SKM-1 (cell line): ENCODE results near the gene NRP2.

ENCODE experiments used
- DNase-seq: peaks from one replicate; lab custom pipeline; 2025; ENCODE audit not compliant: unreplicated experiment; lab: John Stamatoyannopoulos, UW

NRP2 gene

GRCh38 chr2:205730701-205731582 is 48.6 kb downstream of the NRP2 start:
- DNase-seq, result no peak

- DNase-seq, result no peak
Measured at GRCh38 chr2:205731583-205731981, 49.3 kb downstream of the NRP2 start.

- no peak for DNase-seq
Measured at GRCh38 chr2:205732314-205732713, 50.0 kb downstream of the NRP2 start.

GRCh38 chr2:205733082-205733481 is 50.8 kb downstream of the NRP2 start:
- DNase-seq, result no peak

GRCh38 chr2:205733648-205734047 is 51.3 kb downstream of the NRP2 start:
- no peak for DNase-seq

GRCh38 chr2:205734436-205735037 is 52.2 kb downstream of the NRP2 start:
- DNase-seq, result no peak

GRCh38 chr2:205738117-205738968 is 56.0 kb downstream of the NRP2 start:
- DNase-seq, result no peak

- DNase-seq, result no peak
Measured at GRCh38 chr2:205739620-205740019, 57.3 kb downstream of the NRP2 start.

- DNase-seq, result no peak
Measured at GRCh38 chr2:205740381-205740780, 58.1 kb downstream of the NRP2 start.

GRCh38 chr2:205741256-205741978 is 59.1 kb downstream of the NRP2 start:
- DNase-seq, result no peak

- DNase-seq, result no peak
Measured at GRCh38 chr2:205743137-205743536, 60.8 kb downstream of the NRP2 start.

GRCh38 chr2:205744074-205744591 is 61.8 kb downstream of the NRP2 start:
- no peak for DNase-seq

- DNase-seq, result no peak
Measured at GRCh38 chr2:205745661-205746419, 63.5 kb downstream of the NRP2 start.

GRCh38 chr2:205746420-205746785 is 64.1 kb downstream of the NRP2 start:
- DNase-seq, result no peak

GRCh38 chr2:205747829-205748386 is 65.6 kb downstream of the NRP2 start:
- DNase-seq, result no peak

GRCh38 chr2:205748639-205749038 is 66.3 kb downstream of the NRP2 start:
- no peak for DNase-seq

- DNase-seq, result no peak
Measured at GRCh38 chr2:205749078-205749477, 66.8 kb downstream of the NRP2 start.

- DNase-seq, result no peak
Measured at GRCh38 chr2:205750797-205751196, 68.5 kb downstream of the NRP2 start.

- no peak for DNase-seq
Measured at GRCh38 chr2:205751569-205752031, 69.3 kb downstream of the NRP2 start.
